ENCODE measurements around the gene THSD4.
A peak's percentile ranks its signal among the peaks of the same experiment; 100 is the strongest.

THSD4 gene

GRCh38 chr15:71272932-71273331 lies 157.7 kb downstream of the THSD4 start:
- DNase-seq: no peak

- DNase-seq: no peak
These were observed 158.6 kb downstream of the THSD4 start for GRCh38 chr15:71273731-71274447.

DNA sequence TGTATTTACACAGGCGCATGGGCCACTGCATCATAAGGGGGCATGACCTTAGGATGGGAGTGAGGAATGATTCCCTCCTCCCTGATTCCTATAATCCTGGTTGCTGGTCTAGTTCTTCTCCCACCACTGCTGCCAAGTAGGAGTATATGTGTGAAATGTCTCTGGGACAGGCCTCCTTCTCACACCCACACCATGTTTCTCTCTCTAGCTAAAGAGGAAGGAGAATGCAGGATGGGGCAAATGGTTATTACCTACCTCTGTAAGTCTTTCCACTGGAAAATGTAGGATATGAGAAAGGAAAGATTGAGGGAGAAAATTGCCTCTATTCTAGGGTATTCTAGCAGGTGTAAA lies 159.2 kb downstream of the THSD4 start:
- DNase-seq: peak in 1 of 2 donors; percentile 4

DNA sequence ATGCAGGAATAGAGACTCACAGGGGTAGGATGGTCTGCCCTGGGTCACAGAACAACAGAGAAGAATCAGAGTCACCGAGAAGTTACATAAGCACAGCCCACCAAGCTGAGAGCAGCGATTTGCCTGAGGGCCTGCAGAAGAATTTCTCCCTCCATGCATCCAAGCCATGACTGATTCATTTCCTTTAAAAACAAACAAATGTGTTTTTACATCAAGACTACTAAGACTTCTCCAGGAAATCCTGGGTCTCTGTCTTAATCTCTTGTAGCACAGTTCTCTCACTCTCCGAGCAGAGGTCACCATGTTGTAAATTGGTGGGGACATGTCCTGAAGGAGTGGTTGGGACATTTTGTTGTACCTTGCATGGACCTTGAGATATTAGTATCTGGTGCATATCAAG lies 159.8 kb downstream of the THSD4 start:
- DNase-seq: no peak

- DNase-seq: no peak
These were observed 160.5 kb downstream of the THSD4 start for GRCh38 chr15:71275566-71276335.

DNA sequence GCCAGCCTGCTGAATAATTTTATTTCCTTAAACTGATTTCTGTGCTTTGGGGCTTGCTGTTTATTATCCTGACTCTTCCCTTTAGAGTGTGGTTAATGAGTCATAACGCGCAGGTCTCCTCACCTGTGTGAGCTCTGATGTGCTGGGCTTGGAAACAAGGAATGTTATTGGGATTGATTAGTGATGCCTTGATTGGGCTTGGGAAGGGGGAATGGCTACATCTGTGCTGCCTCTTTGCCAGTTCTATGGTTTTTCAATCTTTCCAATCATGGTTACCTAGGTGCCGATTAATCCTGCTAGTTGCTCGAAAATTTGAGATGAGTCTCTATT lies 161.0 kb downstream of the THSD4 start:
- no peak for DNase-seq

DNA sequence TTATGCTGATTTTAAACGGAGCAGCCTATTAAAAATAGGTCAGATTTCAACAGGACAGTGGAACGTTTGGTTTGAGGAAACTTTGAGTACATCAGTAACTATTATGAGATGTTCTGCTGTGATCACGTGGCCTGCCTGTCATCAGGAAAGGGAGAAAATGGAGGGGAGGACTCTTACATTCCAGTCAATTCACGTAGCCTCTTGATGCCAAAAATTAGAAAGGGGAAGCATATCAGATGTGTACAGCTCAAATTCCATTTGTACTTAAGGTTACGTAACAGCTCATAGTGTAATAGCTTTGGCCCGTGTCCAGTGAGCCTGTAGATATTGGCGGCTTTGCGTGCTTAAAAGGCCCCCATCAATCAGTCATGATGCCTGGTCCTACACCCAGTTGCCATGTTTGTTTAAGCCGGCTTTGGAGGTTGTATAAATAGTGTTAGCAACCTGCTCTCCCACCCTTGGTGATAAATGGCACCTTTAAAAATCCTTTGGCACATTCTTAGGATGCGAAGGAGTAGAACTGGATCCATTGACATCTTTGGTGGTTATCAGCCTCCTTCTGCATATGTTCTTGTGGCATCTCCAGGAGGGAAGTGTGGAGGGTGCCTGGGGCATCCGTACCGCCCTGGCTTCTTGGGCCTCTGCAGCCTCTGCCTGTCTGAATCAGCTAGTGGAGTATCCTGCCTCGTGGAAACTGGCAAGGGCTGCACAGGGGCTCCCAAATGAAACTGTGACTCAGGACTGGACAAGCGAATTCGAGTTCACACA lies 163.9 kb downstream of the THSD4 start:
- peak; percentile 17 to 35 for DNase-seq

DNA sequence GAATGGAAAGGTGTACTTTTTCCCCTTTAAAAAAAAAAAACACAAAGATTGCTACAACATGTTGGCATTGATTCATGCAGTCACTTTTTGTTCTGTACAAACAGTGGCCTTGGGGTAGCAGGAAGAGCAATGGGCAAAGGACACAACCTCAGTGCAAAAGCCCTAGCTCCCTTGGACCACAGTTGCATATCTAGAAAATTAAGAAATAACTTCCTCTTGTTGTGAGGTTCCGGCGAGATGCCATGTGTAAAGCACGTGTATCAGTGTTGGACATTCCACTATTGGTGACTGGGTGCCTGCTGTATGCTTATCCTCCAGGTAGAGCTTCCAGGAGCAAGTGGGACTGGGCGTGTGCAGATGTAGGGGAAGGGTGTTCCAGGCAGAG lies 164.5 kb downstream of the THSD4 start:
- DNase-seq: no peak

DNA sequence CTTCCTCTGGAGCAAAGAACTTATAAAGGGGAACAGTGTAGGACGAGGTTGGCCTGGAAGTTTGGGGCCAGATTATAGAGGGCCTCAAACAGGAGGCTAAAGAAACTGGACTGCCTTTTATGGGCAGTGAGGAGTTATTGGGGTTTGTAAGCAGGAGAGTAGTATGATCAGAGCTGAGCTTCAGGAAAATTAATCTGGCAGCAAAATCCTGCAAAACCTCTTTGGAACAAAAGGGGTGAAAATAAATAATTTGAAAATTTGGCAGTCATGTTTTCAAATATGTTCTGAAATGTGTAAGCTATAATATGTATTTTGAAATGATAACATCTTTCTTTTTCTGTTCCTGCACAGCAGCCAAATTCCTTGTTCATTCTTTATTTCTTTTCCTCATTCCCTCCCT lies 164.9 kb downstream of the THSD4 start:
- no peak for DNase-seq

GRCh38 chr15:71281256-71281655 lies 166.0 kb downstream of the THSD4 start:
- DNase-seq: no peak

GRCh38 chr15:71282076-71282475 lies 166.8 kb downstream of the THSD4 start:
- DNase-seq: no peak

DNA sequence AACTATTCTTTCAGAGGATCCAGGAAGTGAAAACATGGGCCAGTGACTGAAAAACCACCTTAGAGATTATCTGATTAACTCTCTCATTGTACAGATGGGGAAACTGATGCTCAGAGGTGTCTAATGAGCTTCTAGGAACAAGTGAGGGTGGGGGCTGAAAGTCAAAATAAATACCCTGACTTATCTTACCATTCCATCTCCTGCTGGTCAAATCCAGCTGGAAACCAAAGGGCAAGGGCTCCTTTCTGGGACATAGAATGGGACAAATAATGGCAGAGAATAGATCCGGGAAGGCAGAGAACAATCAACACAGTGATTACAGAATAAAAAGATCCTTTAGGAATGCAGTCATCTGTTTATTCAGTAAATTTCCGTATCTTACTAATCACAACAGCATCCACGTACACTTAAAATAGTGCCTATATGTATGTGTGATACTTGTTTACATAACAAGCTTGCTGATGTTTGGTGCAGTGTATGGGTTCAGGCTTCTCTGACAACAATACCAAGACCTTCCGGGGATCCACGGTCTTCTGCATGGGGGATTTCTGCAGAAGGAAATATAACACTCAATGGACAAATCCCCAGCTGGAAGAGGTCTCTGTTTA lies 173.2 kb downstream of the THSD4 start:
- DNase-seq: no peak

GRCh38 chr15:71290002-71290401 lies 174.7 kb downstream of the THSD4 start:
- no peak for DNase-seq

- no peak for DNase-seq
These were observed 175.8 kb downstream of the THSD4 start for GRCh38 chr15:71290881-71291635.

DNA sequence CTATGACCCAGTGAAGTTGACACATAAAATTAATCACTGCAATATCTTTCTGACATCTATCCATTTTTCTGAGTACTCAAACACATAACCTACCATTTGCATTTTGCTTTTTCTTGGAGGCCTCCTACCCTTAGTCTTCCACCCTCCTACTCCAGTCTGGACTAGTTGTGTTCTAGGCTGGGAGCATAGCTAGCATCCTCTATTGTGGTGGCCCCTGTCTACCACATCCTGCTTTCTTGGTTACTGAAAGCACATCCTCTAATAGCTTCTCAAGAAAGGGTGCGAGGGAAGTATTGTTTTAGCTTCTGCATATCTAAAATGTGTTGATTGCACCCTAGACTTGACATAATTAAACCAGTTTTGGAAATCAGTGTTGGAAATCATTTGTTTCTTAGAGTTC lies 176.5 kb downstream of the THSD4 start:
- no peak for DNase-seq

DNA sequence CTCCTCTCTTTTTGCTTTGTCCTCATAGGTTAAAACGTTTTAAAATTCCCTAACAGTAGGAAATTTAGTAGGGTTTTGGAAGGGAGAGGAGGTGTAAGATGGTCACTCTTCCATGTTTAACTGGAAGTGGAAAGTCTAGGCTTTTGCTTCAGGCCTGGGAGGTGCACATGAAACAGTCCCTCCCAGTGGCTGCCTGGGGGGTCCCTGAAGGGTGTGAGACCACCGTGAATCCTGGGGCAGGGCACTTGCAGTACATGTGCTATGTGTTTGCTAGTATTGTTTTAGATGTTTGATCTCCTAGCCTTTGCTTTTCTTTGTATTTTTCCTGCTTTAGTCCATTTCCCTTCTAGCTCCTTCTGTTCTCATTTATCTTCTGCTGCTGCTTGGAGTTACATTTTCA lies 178.5 kb downstream of the THSD4 start:
- DNase-seq: no peak

GRCh38 chr15:71294251-71294910 lies 179.1 kb downstream of the THSD4 start:
- no peak for DNase-seq

DNA sequence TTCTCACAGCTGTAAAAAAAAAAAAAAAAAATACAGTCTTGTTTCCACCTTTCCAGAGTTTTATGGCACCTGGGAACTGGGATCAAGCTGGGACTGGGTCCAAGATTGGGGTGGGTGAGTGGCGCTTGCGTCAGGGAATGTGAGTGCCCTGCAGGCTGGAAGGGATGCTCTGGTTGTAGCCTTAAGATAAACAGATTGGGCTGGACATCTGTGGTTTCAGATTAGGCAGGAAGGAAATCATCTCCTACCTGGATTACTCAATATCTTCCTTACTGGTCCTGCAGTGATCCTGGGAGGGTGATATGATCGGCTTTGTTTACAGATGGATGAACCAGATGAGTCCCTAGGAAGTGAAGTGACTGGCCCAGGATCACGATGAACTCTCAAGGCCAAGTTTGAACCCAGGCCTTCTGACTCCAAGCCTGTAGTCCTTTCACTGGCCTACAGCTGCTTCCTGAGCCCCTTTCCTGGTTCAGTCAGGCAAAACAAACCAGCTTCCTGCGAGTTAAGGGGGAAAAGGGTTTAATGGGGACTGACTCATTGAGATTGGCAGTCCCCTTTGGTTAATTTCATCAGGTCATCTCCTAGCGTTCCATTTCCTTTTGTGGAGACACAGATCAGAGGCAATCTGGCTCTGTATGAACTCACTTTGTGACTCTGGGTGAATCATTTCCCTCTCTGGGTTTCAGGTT lies 179.8 kb downstream of the THSD4 start:
- DNase-seq: peak; percentile 80 to 83

DNA sequence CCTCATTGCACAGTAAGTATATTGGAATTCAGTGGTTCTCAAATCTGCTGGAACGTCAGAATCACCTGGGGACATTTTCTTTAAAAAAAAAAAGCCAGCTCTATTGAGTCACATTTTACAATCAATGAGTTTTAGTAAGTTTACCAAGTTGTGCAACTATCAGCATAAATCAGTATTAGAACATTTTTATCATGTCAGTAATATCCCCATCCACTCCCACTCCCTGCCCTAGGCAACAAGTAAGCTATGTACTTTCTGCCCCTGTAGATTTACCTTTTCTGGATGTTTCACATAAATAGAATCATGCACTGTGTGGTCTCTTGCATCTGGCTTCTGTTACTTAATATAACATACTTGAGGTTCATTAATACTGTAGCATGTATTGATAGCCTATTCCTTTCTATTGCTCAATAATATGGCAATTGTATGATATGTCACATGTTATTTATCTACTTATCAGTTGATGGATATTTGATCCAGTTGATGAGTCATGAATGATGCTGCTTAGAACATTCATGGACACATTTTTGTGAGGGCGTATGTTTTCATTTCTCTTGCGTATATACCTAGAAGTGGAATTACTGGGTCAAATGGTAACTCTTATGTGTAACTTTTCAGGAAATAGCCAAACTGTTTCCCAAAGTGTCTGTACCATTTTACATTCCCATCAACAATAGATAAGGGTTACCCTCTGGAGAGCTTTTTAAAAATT lies 180.5 kb downstream of the THSD4 start:
- DNase-seq: no peak

- DNase-seq: no peak
These were observed 181.0 kb downstream of the THSD4 start for GRCh38 chr15:71296315-71296679.
